Activated T-helper 17 cell treated with anti-CD3 and anti-CD28 coated beads, Interleukin-2, amount 50 U/mL, for 72 hours (primary cell): ENCODE results near the gene TENT5C. TPM values are rescaled to one million over a fixed set of nuclear protein-coding genes. Genes with fewer than 3 reads are reported as not detected.
A peak's percentile ranks its signal among the peaks of the same experiment; 100 is the strongest.
"Not testable (repeated sequence)": the region's sequence is repeated elsewhere in the genome, so short reads cannot be mapped to it uniquely, and the experiment has no call there.

Source experiments
- ATAC-seq: fragments of 150-1000 bp; cut with Tn5 transposase; replicated peaks from 2 replicates; pipeline ENCODE4 v1.10.0; 2021; ENCODE audit warnings: mild to moderate bottlenecking, moderate library complexity
- H3K27ac Mint-ChIP-seq: one replicate; pipeline ENCODE4 v1.8.0; 2022; ENCODE audit warnings: mixed read lengths
- H3K27me3 Mint-ChIP-seq: one replicate; pipeline ENCODE4 v1.8.0; 2022; ENCODE audit warnings: mixed read lengths
- H3K36me3 Mint-ChIP-seq: one replicate; pipeline ENCODE4 v1.8.0; 2022; ENCODE audit warnings: low read depth, mild to moderate bottlenecking, mixed read lengths
- H3K4me1 Mint-ChIP-seq: one replicate; pipeline ENCODE4 v1.8.0; 2022; ENCODE audit warnings: mixed read lengths
- H3K4me3 Mint-ChIP-seq: one replicate; pipeline ENCODE4 v1.8.0; 2022; ENCODE audit warnings: mild to moderate bottlenecking, mixed read lengths
- H3K9me3 Mint-ChIP-seq: one replicate; pipeline ENCODE4 v1.8.0; 2022; ENCODE audit warnings: mixed read lengths
- total RNA-seq, 2 donors: library from RNA; stranded (reverse); gene quantifications; one replicate each; pipeline ENCODE4 v1.2.3, GENCODE V29; 2022

Gene TENT5C
- 10 to 100 TPM; 30.2 to 37.1 TPM for total RNA-seq

DNA sequence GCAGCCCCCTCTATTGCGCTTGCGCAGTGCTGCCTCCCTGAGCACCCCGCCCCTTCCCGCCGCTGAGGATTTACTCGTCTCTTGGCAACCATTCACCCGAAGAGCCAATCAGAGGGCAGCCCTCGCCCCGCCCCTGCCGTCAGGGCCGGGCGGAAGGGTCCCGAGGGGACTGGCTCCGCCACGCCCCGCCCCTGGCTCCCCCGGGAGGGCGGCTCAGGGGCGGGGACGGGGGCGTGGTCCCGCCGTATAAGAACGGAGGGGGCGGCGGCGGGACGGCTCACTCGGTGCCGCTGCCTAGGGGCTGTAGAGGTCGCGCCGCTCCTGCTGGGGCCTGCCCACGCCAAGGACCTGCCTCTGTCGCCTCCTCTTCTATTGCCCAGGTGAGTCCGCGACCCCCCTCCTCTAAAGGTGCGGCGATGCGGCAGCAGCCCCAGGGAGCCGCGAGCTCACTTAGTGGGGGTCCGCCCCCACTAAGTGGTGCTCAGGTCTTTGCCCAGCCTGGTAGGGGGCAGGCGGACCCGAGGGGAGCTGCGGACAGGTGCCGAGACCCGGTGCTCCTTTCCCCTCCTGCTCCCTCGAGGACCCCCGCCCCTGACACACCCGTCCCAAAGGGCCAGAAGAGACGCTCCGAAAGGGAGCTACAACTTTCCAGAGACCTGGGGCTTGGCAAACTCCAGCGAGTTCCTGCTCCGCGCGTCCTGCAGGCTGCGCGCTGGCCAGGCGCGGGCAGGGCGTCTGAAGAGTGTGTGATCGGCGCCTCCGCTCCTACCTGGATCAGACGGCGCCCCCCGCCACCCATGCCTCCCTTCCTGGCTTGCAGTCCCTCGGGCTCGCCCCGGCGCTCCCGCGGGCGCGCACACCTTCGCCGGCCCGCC lies at the start of gene TENT5C:
Gene TENT5C (plus strand): TSS at position 275 of the 875 bp plus-strand sequence. CDS start 16,821 bp downstream, outside the sequence.
- peak; percentile 92 for ATAC-seq

DNA sequence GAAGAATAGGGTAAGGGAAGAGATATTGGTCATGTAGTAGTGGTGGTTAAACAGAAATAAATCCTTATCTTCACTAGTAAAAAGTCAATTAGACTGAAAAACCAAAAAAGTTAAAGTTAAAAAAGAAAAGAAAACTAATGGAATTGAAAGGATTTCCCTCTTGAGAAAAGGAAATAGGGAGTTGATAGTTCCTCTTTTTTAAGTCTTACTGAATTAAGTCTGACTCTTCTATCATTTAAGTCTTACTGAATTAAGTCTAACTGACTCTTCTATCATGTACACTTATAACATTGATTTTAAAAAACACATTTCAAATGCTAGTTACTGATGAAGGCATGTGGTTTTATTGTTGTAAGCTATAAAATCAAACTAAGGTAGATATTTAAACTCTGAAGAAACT lies 49.5 kb upstream of the TENT5C start:
- no peak for ATAC-seq
- no peak overlapping the region for H3K4me3 Mint-ChIP-seq
- H3K27ac Mint-ChIP-seq, result no peak overlapping the region
- H3K9me3 Mint-ChIP-seq, result peaks cover 4% of the 10 kb centered on the region
- H3K36me3 Mint-ChIP-seq, result no peaks in the 10 kb centered on the region
- no peaks in the 10 kb centered on the region for H3K4me1 Mint-ChIP-seq
- no peaks in the 10 kb centered on the region for H3K27me3 Mint-ChIP-seq

More for the DNA sequence above, at the start of gene TENT5C:
- H3K27ac Mint-ChIP-seq, result peak within 1 kb of the TSS; percentile 98
- H3K36me3 Mint-ChIP-seq, result peaks cover 51% of the 10 kb centered on the region
- H3K9me3 Mint-ChIP-seq, result no peaks in the 10 kb centered on the region
- H3K4me1 Mint-ChIP-seq, result peaks cover 26% of the 10 kb centered on the region
- H3K27me3 Mint-ChIP-seq, result no peaks in the 10 kb centered on the region
- H3K4me3 Mint-ChIP-seq, result peak within 1 kb of the TSS; percentile 96

DNA sequence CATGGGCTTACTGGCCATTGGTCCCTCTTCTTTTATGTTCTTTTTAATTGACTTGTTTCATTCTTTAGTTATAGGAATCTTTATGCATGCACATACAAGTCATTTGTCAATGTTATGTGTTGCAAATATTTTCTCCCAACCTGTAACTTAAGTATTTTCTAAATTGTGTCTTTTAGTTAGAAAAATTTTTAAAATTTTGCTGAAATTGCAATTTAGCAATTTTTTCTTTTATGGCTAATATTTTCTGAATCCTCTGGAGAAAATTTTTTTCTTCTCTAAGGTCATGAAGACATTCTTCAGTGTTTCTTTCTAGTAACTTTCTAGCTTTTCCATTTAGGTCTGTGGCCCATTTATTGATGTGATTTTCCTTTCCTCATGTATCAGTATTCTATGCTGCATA lies 48.9 kb upstream of the TENT5C start:
- ATAC-seq, result no peak
- Mint-ChIP-seq H3K27me3 (no peaks in the 10 kb centered on the region), H3K36me3 (no peaks in the 10 kb centered on the region), H3K27ac (no peak overlapping the region), H3K4me3 (no peak overlapping the region), H3K9me3 (peaks cover 4% of the 10 kb centered on the region), H3K4me1 (no peaks in the 10 kb centered on the region)

DNA sequence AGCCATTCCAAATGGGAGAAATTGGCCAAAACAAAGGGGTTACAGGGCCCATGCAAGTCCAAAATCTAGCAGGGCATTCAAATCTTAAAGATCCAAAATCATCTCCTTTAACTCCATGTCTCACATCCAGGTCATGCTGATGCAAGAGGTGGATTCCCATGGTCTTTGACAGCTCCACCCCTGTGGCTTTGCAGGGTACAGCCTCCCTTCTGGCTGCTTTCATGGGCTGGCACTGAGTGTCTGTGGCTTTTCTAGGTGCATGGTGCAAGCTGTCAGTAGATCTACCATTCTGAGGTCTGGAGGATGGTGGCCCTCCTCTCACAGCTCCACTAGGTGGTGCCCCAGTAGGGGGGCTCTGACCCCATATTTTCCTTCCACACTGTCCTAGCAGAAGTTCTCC lies 47.4 kb upstream of the TENT5C start:
- H3K27me3 Mint-ChIP-seq, H3K9me3 Mint-ChIP-seq, H3K4me1 Mint-ChIP-seq, H3K36me3 Mint-ChIP-seq, H3K27ac Mint-ChIP-seq, H3K4me3 Mint-ChIP-seq, ATAC-seq: not testable (repeated sequence)

DNA sequence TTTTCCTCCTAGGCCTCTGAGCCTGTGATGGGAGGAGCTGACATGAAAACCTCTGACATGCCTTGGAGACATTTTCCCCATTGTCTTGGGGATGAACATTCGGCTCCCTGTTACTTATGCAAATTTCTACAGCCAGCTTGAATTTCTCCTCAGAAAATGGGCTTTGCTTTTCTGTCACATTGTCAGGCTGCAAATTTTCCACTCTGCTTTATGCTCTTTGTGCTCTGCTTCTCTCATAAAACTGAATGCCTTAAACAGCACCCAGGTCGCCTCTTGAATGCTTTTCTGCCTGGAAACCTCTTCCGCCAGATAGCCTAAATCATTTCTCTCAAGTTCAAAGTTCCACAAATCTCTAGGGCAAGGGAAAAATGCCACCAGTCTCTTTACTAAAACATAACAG lies 46.7 kb upstream of the TENT5C start:
- ATAC-seq, result no peak
- Mint-ChIP-seq H3K36me3 (no peaks in the 10 kb centered on the region), H3K27me3 (no peaks in the 10 kb centered on the region), H3K4me1 (no peaks in the 10 kb centered on the region), H3K9me3 (peaks cover 4% of the 10 kb centered on the region), H3K4me3 (no peak overlapping the region), H3K27ac (no peak overlapping the region)

DNA sequence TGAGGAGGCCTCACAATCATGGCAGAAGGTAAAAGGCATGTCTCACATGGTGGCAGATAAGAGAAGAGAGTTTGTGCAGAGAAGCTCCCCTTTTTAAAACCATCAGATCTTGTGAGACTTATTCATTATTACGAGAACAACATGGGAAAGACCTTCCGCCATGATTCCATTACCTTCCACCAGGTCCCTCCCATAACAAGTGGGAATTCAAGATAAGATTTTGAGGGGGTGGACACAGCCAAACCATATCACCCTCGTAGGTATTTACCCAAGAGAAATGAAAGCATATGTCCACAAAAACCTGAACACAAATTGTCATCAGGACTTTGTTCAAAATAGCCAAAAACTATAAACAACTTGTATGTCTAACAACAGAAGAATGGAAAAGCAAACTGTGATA lies 45.9 kb upstream of the TENT5C start:
- no peak for ATAC-seq
- Mint-ChIP-seq H3K36me3 (no peaks in the 10 kb centered on the region), H3K4me3 (no peak overlapping the region), H3K27me3 (no peaks in the 10 kb centered on the region), H3K4me1 (no peaks in the 10 kb centered on the region), H3K27ac (no peak overlapping the region), H3K9me3 (peaks cover 4% of the 10 kb centered on the region)

DNA sequence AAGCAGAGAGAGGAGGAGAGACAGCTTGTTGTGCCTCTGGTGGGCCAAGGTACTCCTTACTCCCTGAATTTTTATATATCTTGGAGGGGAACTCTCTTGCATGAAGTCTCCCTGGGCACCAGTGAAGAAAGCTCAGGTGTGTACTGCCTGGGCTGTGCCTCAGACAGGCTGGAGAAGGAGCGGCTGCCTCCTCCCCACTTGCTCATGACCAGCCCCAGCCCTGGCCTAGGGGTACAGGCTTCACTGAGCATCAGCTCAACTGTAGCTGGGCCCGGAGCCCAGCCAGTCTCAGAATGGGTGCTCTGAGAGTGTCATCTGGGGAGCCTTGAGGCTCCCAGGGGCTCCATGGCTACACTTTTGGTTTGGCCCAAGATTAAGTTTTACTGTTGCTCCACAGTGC lies 44.8 kb upstream of the TENT5C start:
- Mint-ChIP-seq H3K4me1 (no peaks in the 10 kb centered on the region), H3K27ac (no peak overlapping the region), H3K36me3 (no peaks in the 10 kb centered on the region), H3K9me3 (peaks cover 4% of the 10 kb centered on the region), H3K27me3 (no peaks in the 10 kb centered on the region), H3K4me3 (no peak overlapping the region)
- no peak for ATAC-seq

DNA sequence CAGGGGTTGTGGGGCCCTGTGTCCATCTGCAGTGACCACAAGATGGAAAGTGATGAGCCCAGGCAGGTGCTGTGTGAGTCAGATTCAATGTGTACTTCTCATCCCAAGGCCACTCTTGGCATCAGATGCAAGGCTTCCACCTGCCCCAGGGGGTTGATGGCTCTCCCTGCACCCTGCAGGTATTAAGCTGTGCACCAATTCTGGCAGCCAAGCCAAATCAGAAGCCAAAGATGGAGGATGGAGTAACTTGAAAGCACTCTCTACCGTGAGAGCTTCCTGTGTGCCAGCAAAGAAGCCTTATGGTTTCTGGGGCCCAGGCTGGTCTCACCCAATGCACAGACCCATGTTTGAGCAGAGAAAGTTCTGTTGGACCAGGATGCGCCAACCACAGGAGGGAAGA lies 44.3 kb upstream of the TENT5C start:
- Mint-ChIP-seq H3K27ac (no peak overlapping the region), H3K9me3 (peaks cover 4% of the 10 kb centered on the region)

DNA sequence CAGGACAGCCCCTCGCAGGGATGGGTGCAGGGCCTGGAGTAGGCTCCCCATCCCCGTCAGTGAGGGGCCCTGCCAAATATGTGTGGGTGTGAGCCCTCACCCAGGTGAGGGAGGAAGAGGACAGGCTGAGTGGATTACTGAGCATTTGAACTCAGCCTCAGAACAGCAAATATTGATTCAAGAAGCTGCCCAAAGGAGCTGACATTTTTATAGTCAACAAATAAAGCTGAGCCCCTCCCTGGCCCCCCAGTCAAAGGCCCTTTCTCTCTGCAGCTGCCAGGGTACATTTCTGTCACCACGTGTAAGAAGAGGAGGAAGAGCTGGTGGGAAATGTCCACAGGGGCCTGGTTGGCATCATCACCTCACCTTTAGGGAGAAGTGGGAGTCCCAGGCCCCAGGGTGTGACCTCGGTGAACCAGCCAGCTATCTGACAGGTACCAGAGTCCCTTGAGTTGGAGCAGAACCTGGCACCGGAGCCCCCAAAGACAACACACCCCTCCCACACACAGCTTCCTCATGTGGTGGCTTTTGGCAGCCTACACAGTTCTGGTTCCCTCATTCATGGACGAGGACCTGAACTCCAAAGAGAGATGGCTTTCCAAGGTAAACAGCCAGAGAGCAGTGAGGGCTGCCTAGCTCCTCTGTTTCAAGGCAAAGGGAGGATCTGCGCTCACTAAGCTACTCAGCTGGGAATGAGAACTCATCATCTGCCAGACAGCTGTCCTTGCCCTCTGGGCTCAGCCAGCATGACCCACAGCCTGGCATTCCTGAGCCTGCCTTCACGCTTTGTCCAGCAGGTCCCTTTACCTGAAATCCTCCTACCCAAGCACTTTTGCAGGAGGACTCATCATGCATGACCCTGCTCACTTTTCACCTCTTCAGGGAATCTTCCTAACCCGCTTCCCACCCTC lies 43.0 kb upstream of the TENT5C start:
- Mint-ChIP-seq H3K9me3 (peaks cover 4% of the 10 kb centered on the region), H3K4me3 (no peak overlapping the region)
- ATAC-seq, result no peak

More for the DNA sequence above, 44.3 kb upstream of the TENT5C start:
- H3K36me3 Mint-ChIP-seq, result no peaks in the 10 kb centered on the region
- ATAC-seq, result no peak
- H3K27me3 Mint-ChIP-seq, result no peaks in the 10 kb centered on the region
- no peak overlapping the region for H3K4me3 Mint-ChIP-seq
- no peaks in the 10 kb centered on the region for H3K4me1 Mint-ChIP-seq

DNA sequence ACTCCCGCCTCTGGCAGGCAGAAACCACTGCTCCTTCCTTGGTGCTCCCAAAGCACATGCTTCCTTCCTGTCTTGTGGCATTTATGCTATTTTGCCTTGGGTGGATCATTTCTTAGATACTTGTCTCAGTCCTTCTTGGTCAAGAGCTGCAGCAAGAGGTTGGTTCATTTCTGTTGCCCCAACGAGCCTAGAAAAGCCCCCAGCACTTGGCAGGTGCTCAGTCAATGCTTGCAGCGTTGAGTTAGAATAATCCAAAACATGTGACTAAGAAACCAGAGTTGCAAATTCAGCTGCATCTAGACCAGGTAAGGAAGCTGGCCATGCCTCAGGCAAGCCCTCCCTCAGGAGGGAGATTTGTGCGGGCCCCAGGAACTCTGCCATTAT lies 42.4 kb upstream of the TENT5C start:
- Mint-ChIP-seq H3K4me3 (no peak overlapping the region), H3K27me3 (no peaks in the 10 kb centered on the region), H3K27ac (no peak overlapping the region), H3K9me3 (peaks cover 4% of the 10 kb centered on the region), H3K36me3 (no peaks in the 10 kb centered on the region), H3K4me1 (no peaks in the 10 kb centered on the region)
- no peak for ATAC-seq

More for the DNA sequence above, 43.0 kb upstream of the TENT5C start:
- Mint-ChIP-seq H3K4me1 (no peaks in the 10 kb centered on the region), H3K27me3 (no peaks in the 10 kb centered on the region), H3K36me3 (no peaks in the 10 kb centered on the region), H3K27ac (no peak overlapping the region)

DNA sequence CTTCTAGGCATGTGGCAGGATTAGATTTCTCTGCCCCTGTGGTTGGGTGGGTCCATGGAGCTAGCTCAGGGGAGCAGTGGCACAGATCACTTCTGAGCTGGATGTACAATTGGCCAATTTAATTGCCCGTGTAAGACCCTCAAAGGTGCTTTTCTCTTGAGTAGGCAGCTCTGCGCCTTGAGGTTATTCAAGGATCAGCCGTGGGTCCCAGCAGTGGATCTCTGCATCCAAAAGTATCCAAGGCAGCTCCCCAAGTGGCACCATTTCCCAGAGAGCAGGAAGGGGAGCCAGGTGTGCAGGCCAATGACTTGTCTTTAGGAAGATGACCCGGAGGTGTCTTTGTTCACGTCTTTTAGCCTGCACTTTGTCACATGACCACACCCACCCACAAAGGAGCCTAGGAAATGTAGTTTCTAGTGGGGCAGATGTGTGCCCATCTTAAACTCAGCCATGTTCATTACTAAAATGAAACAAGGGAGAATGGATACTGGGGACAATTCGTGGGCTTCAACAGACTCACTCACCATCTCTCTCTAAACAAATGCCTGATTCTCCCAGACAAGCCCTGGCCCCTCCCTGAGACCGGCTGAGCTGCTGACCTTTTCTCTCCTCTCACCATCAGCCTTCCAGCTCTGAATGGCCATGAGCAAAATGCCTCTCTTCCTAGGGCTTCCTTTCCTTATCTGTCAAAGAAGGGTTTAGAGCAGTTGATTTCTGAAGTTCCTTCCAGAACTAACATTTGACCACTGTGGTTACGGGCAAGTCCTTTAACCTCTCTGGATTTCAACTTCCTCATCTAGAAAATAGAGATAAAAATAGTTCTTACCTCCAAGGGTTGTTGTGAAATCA lies 41.4 kb upstream of the TENT5C start:
- Mint-ChIP-seq H3K4me1 (no peaks in the 10 kb centered on the region), H3K27me3 (no peaks in the 10 kb centered on the region), H3K27ac (no peak overlapping the region), H3K9me3 (peaks cover under 1% of the 10 kb centered on the region), H3K36me3 (no peaks in the 10 kb centered on the region), H3K4me3 (no peak overlapping the region)
- ATAC-seq, result no peak

DNA sequence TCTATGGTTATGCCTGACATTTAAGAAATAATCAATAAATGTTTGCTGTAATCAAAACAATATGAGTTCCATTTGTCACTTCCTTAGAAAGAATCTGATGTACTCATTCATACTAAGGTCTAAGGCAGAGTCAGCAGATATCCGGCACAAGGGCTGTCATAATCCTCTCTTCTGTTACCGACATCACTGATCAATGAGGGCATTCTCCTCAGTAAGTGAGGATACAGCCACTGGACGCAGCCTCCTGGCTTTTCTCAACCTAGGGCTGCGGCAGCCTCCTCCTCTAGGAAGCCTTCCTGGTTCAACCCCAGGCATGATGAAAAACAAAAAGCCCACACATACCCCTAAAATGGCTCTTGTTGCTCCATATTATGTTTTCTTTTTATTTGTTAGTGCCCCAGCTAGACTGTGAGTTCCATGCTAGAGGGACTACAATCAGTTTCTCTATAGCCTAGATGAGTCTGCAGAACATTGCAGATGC lies 40.7 kb upstream of the TENT5C start:
- Mint-ChIP-seq H3K27me3 (no peaks in the 10 kb centered on the region), H3K27ac (no peak overlapping the region), H3K9me3 (no peaks in the 10 kb centered on the region), H3K4me3 (no peak overlapping the region), H3K36me3 (no peaks in the 10 kb centered on the region), H3K4me1 (no peaks in the 10 kb centered on the region)
- ATAC-seq, result no peak

DNA sequence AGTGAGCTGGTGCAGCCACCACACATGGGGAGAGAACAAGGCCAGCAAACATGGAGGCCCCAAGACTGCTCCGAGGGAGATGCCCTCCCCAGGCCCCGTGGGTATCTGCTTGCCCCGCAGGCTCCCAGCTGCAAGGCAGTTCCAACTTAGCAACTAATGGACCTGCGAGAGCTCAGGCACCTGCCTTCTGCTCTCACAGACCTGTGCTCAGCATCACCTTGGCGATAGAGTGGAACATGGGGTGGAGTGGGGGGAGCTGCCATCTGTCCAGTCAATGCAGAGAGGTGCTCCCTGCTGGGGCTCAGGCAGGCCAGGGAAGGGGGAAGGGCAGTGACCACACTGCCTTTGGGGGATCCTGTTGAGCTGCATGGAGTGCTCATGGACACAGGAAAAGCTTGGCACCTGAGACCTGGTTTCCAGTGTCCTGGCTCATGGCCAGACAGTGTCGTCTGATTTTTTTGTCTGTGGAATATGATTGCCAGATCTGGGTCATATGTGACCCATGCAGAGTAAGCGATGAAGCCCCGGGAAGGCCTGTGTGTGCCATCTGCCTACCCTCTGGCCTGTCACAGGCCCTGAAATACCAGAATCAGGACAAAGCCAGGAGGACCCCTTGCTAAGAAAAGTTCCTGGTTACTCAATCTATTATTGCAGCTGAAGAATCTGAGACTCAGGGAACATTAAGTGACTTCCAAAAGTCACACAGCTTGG lies 39.9 kb upstream of the TENT5C start:
- Mint-ChIP-seq H3K27me3 (no peaks in the 10 kb centered on the region), H3K4me1 (no peaks in the 10 kb centered on the region), H3K4me3 (no peak overlapping the region), H3K36me3 (no peaks in the 10 kb centered on the region), H3K27ac (no peak overlapping the region), H3K9me3 (no peaks in the 10 kb centered on the region)
- ATAC-seq, result no peak
